LNCaP clone FGC (cell line): Measurements from ENCODE around the gene LYRM9.
A peak's percentile ranks its signal among the peaks of the same experiment; 100 is the strongest.

ENCODE experiments used
- DNase-seq: peaks from one replicate; pipeline ENCODE4 v3.0.0-alpha.2; 2011; ENCODE audit warnings: low read depth
- H3K4me3 ChIP-seq: 2 replicates; pipeline ENCODE4 v1.5.1; 2011; ENCODE audit warnings: mild to moderate bottlenecking, low read depth, low read length, control low read depth
- TF ChIP-seq, protein P1 (sequence below): IDR thresholded peaks from 2 replicates; pipeline ENCODE4 v1.5.1; 2012; ENCODE audit warnings: mild to moderate bottlenecking; ENCODE audit not compliant: control insufficient read depth, insufficient read depth; ENCODE audit errors: extremely low read depth

Gene LYRM9

DNA sequence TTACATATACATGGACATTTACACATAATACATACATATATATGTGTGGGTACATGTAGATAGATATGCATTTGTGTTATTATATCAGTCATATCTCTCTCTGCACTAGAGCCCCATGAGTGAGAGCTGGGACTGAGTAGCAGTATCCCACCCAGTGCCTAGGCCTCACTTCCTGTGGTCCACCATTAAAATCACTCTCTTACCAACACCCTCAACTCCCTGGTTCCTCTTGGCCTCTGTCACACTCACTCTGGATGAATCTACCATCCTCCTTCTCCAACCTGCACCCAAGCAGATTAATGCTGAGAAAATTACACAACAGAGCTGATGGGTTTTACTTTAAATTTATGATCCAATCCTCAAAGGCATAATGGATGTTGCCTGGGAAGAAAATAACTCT is 4.9 kb upstream of the LYRM9 start:
- DNase-seq, result no peak
- TF ChIP-seq, protein P1, sequence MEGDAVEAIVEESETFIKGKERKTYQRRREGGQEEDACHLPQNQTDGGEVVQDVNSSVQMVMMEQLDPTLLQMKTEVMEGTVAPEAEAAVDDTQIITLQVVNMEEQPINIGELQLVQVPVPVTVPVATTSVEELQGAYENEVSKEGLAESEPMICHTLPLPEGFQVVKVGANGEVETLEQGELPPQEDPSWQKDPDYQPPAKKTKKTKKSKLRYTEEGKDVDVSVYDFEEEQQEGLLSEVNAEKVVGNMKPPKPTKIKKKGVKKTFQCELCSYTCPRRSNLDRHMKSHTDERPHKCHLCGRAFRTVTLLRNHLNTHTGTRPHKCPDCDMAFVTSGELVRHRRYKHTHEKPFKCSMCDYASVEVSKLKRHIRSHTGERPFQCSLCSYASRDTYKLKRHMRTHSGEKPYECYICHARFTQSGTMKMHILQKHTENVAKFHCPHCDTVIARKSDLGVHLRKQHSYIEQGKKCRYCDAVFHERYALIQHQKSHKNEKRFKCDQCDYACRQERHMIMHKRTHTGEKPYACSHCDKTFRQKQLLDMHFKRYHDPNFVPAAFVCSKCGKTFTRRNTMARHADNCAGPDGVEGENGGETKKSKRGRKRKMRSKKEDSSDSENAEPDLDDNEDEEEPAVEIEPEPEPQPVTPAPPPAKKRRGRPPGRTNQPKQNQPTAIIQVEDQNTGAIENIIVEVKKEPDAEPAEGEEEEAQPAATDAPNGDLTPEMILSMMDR, result no peak
- no peak overlapping the region for H3K4me3 ChIP-seq

DNA sequence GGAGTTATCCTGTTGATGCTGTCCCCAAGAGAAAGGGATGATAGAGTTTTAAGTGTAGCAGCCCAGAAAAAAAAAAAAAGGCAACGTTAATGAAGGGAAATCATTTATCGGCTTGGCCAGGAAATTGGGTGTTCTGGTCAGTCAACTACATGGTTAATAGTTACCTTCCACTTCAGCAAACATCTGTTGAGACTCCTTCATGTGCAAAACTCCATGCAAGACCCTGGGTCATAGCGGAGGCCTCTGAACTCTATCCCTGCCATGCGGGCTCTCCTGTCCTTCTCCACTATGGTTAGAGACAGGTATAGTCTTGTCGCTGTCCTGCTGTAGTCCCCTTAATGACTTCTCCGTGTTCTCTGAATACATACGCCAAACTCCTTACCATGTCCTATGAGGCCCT is 3.5 kb upstream of the LYRM9 start:
- no peak for DNase-seq
- TF ChIP-seq, protein P1, result no peak

DNA sequence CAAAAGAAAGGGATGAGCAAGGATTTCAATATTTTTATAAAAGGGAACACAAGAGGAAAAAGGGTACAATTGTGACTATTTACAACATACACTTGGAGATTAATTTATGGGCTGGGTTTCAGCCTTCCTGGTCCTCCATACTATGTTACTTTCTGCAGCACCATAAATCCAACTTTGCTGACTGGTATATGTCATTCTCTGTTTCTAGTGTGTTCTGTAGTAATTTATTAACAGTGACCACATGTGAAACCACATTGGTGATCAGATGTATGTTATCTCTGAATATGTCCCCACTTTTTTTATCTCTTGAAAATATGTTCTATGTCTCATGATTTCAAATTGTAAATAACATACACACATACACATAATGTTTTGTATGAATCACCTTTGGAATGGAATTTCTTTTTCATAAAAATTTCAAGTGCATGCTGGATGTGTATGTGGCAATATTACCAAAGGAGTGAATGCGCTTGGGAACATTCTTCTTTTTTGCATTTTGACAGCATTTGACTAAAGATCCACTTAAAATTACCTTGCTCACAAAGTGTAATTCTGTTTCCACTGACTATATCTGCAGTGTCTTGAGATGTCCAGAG is 2.9 kb upstream of the LYRM9 start:
- DNase-seq, result no peak
- H3K4me3 ChIP-seq, result no peak overlapping the region
- TF ChIP-seq, protein P1, result no peak

More for the DNA sequence above, 3.5 kb upstream of the LYRM9 start:
- no peak overlapping the region for H3K4me3 ChIP-seq

DNA sequence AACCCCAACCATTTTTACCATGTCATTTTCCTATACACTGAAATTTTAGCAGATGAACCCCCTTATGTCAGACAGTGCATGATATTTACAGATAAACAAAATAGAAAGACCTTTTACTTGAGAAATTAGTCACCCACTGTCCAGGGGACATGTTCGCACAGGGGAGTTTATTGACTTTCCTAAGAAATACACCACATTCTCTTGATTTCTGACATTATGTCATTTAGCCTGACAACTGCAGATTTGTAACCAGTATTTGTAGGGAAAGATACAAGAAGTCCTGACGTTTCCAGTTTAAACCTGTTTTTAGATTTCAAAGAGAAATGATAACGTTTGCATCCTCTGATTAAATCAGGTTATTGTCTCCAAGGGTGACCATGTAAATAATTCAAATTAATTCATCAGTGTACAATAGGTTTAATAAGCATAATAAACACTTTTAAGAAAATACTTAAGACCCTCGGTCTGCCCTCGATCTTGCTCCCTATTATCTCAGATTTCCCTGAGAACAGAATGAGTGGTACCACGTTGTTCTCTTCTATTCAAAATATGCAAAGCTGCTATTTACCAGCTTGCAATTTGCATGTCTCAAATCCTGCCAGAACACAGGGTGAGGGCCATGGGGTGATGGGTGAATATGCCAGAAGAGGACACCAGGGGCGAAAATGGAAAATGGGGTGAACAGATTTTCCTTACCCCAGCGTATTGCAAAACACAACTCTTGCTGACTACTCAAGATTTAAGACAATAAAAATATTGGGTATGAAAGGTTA is 2.1 kb upstream of the LYRM9 start:
- H3K4me3 ChIP-seq, result no peak overlapping the region
- TF ChIP-seq, protein P1, result no peak
- no peak for DNase-seq

DNA sequence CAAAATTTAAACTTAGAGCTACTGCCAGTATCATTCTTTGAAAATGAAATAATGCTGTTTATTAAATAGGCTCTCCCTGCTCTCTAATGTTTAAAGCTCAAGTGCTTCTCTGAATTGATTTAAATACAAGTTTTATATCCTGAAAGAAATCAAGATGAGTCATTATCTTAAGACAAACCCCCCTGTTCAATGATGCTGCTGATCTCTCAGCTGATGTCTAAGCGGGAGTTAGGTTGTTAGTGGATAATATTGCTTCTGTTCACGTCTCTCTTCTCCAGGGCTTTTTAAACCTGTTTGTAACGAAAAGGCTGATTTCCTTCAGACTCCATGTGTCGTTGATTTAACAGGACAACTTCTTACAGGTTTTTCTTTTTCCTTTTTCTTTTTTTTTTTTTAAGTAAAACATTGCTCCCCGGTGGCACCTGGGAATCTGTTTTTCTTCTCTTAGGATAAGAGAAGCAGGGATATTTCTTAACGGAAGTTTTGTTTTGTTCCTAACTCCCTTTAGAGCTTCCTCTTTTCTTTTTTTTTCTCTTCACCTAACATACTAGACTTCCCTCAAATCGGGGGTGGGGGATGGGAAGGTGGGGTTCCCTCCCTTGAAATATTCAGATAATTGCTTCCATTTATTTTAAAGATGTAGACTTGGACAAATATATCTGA is 807 bp upstream of the LYRM9 start:
- H3K4me3 ChIP-seq, result no peak overlapping the region
- DNase-seq, result no peak
- TF ChIP-seq, protein P1, result no peak

DNA sequence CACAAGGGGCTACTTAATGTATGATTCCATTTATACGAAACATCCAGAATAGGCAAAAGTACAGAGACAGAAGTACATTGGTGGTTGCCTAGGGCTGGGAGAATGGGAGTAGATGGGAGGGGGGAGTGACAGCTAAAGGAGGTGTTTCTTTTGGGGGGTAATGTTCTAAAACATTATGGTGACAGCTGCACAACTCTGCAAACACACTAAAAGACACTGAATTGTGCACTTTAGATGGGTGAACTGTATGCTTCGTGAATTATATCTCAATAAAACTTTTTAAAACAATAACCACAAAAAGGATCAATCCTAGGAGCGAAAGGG is 661 bp downstream of the LYRM9 start:
- DNase-seq, result no peak
- TF ChIP-seq, protein P1, result no peak
- peak overlapping the region; percentile 55 for H3K4me3 ChIP-seq
